Endothelial cell of umbilical vein (primary cell): ENCODE results near the gene ADAMTSL5. TPM values are rescaled to one million over a fixed set of nuclear protein-coding genes. Genes with fewer than 3 reads are reported as not detected.

Source experiments
- BruUV-seq: library from RNA; stranded (reverse); fragments of 400-500 nt; replicated peaks from 2 replicates; lab custom pipeline; 2021; lab: Mats Ljungman, UMichigan
- CTCF ChIA-PET: fragments of 300-600, 350-600 bp; sonication (Branson Sonifier 250); formaldehyde crosslinking; loops from one replicate; lab custom pipeline; 2021; ENCODE audit warnings: antibody characterized with exemption, inconsistent platforms; lab: Charles Lee
- POLR2A ChIA-PET: fragments of 300-600, 350-600 bp; sonication (Branson Sonifier 250); formaldehyde crosslinking; loops from one replicate; lab custom pipeline; 2021; ENCODE audit warnings: antibody characterized with exemption, inconsistent platforms; lab: Charles Lee
- DNase-seq: peaks from one replicate; pipeline ENCODE4 v3.0.0-alpha.2; 2011; ENCODE audit warnings: low read depth, low spot score
- FAIRE-seq: peaks from 2 replicates; lab custom pipeline; 2011; peaks lifted over from hg19 to GRCh38; lab: Jason Lieb, UNC
- H2AFZ ChIP-seq: 2 replicates; pipeline ENCODE4 v1.6.0; 2012; ENCODE audit warnings: low read depth, low read length, control low read depth, inconsistent platforms
- H3K27ac ChIP-seq: 2 replicates; pipeline ENCODE4 v1.5.1; 2011; ENCODE audit warnings: low read depth, mild to moderate bottlenecking, control low read depth, low read length, moderate library complexity; ENCODE audit not compliant: insufficient read depth
- H3K27me3 ChIP-seq, 2 experiments: 2 replicates each; pipeline versions ENCODE4 v1.6.0 to v1.6.1; 2011; ENCODE audit warnings: low read length in 2 of 2, mixed read lengths in 1 of 2; ENCODE audit not compliant: control insufficient read depth in 2 of 2, insufficient read depth in 2 of 2
- H3K36me3 ChIP-seq, 2 experiments: 2 replicates in 1 of 2; 3 replicates in 1 of 2; pipeline ENCODE4 v1.5.1; 2011; ENCODE audit warnings: low read length in 2 of 2, mild to moderate bottlenecking in 1 of 2, moderate library complexity in 1 of 2; ENCODE audit not compliant: control insufficient read depth in 2 of 2, insufficient read depth in 2 of 2; ENCODE audit errors: extremely low read depth in 1 of 2
- H3K4me1 ChIP-seq: 3 replicates; pipeline ENCODE4 v1.5.1; 2011; ENCODE audit warnings: mild to moderate bottlenecking, low read length; ENCODE audit not compliant: control insufficient read depth, insufficient read depth; ENCODE audit errors: extremely low read depth
- H3K4me2 ChIP-seq: 2 replicates; pipeline ENCODE4 v1.6.1; 2011; ENCODE audit warnings: low read length, control low read depth, mixed read lengths; ENCODE audit not compliant: insufficient read depth
- H3K4me3 ChIP-seq, 3 experiments: fragments of 200-600 bp in 1 of 3; sonication (generic), shearing (Covaris generic) in 1 of 3; replicated peaks in 1 of 3; 2 replicates each; pipeline ENCODE4 v1.5.1; 2011 to 2016; ENCODE audit warnings: control low read depth in 3 of 3, low read length in 3 of 3, mild to moderate bottlenecking in 2 of 3, inconsistent platforms in 1 of 3, low read depth in 1 of 3, moderate library complexity in 1 of 3; ENCODE audit not compliant: insufficient read depth in 1 of 3
- H3K79me2 ChIP-seq: 2 replicates; pipeline ENCODE4 v1.6.0; 2012; ENCODE audit warnings: low read length, inconsistent platforms; ENCODE audit not compliant: control insufficient read depth, insufficient read depth
- H3K9ac ChIP-seq: replicated peaks from 2 replicates; pipeline ENCODE3; 2011; ENCODE audit warnings: low read length, control low read depth; ENCODE audit not compliant: insufficient read depth; ENCODE audit errors: extremely low read depth
- H3K9me1 ChIP-seq: replicated peaks from 3 replicates; pipeline ENCODE4 v1.6.0; 2011; ENCODE audit warnings: mild to moderate bottlenecking, low read length; ENCODE audit not compliant: control insufficient read depth, insufficient read depth; ENCODE audit errors: extremely low read depth
- H3K9me3 ChIP-seq: replicated peaks from 2 replicates; pipeline ENCODE4 v1.5.1; 2012; ENCODE audit warnings: low read length, inconsistent platforms; ENCODE audit not compliant: control insufficient read depth, insufficient read depth
- H4K20me1 ChIP-seq: replicated peaks from 2 replicates; pipeline ENCODE3; 2011; ENCODE audit warnings: mild to moderate bottlenecking, low read length; ENCODE audit not compliant: control insufficient read depth, insufficient read depth; ENCODE audit errors: extremely low read depth
- EZH2 ChIP-seq: IDR thresholded peaks from 2 replicates; pipeline ENCODE4 v1.6.1; 2012; ENCODE audit warnings: borderline replicate concordance, low read depth, mild to moderate bottlenecking, moderate library complexity, low read length, inconsistent platforms; ENCODE audit not compliant: severe bottlenecking
- FOS ChIP-seq: IDR thresholded peaks from 2 replicates; pipeline ENCODE4 v1.6.1; 2011; ENCODE audit warnings: mild to moderate bottlenecking, low read length, moderate library complexity, borderline replicate concordance; ENCODE audit not compliant: insufficient read depth
- GATA2 ChIP-seq: IDR thresholded peaks from 2 replicates; pipeline ENCODE4 v1.7.0; 2011; ENCODE audit warnings: low read depth, mild to moderate bottlenecking, moderate library complexity, mixed read lengths, low read length; ENCODE audit not compliant: insufficient read length, insufficient read depth
- JUN ChIP-seq: IDR thresholded peaks from 2 replicates; pipeline ENCODE4 v1.6.1; 2011; ENCODE audit warnings: borderline replicate concordance, low read depth; ENCODE audit not compliant: insufficient read length, insufficient read depth
- MYC ChIP-seq: IDR thresholded peaks from one replicate; pipeline ENCODE4 v1.6.1; 2011; ENCODE audit warnings: mild to moderate bottlenecking, low read depth, low read length
- POLR2AphosphoS5 ChIP-seq: IDR thresholded peaks from 2 replicates; pipeline ENCODE4 v1.6.1; 2012; ENCODE audit warnings: low read depth, mild to moderate bottlenecking, control low read depth, low read length, moderate library complexity; ENCODE audit not compliant: insufficient read depth
- dilution Hi-C: fragments of 300-500 bp; cut with MboI; formaldehyde crosslinking; loops from one replicate; pipeline ENCODE4 v1.15.0; 2019; ENCODE audit warnings: low sequenced_read_pairs; ENCODE audit not compliant: extremely low pct_ligation_motif_present
- intact Hi-C: fragments of 100-400 bp; cut with micrococcal nuclease; formaldehyde crosslinking; loops from one replicate; pipeline ENCODE4 v1.10.0; 2022
- polyA plus RNA-seq, 4 experiments: library from polyadenylated mRNA; depleted of rRNA in 3 of 4; stranded (reverse) in 3 of 4; unstranded in 1 of 4; fragments of >200 nt; gene quantifications; 2 replicates each; pipeline versions ENCODE4 v1.2.1 to v1.2.3, GENCODE V29; 2011 to 2012; ENCODE audit warnings: missing spikeins in 1 of 4
- total RNA-seq: library from RNA; stranded (reverse); gene quantifications from 2 replicates; pipeline ENCODE4 v1.2.3, GENCODE V29; 2021
- TF ChIP-seq, protein P1 (sequence below), 2 donors: IDR thresholded peaks; 1 replicate in 1 of 2; 2 replicates in 1 of 2; pipeline ENCODE4 v1.5.1; 2011; ENCODE audit warnings: low read length in 2 of 2, mild to moderate bottlenecking in 2 of 2, moderate library complexity in 2 of 2, control low read depth in 1 of 2, inconsistent platforms in 1 of 2, low read depth in 1 of 2; ENCODE audit not compliant: insufficient read depth in 1 of 2; ENCODE audit errors: extremely low read depth in 1 of 2
- TF ChIP-seq, protein P2 (sequence below): IDR thresholded peaks from 2 replicates; pipeline ENCODE4 v1.6.1; 2011; ENCODE audit not compliant: insufficient read depth, insufficient read length

The ADAMTSL5 gene
- total and polyA plus RNA-seq, 2 donors (not counting 3 experiments of a cell fraction or from before 2014, with no cell fraction given) = 0.07 TPM; not detected in 1

DNA sequence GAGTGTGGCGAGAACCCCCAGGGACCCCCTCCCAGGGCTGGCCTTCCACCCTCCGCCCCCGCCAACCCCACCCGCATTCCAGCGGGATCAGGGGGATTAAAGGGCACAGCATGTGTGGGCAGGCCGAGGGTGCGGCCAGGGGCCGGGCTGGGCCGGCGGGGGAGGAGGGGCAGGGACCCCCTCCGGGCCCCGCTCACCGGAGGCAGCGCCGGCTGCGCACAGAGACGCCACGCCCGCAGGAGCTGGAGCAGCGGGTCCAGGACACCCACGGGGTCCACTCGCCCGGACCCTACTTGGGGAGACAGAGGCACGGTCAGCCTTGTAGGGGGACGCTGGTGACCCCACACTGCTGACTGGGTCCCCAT lies 2.4 kb downstream of the ADAMTSL5 start:
- no peak for DNase-seq
- no TSS peak for BruUV-seq
- FAIRE-seq = no peak
- no peaks in the 10 kb centered on the region for H4K20me1 ChIP-seq
- CTCF ChIA-PET = no interaction called here
- no peak overlapping the region for H2AFZ ChIP-seq
- no peak overlapping the region for H3K4me2 ChIP-seq
- no peak for TF ChIP-seq GATA2
- peak; percentile 53 for TF ChIP-seq EZH2
- H3K9ac ChIP-seq = no peak overlapping the region
- no peaks in the 10 kb centered on the region for H3K9me3 ChIP-seq
- H3K27me3 ChIP-seq = peaks cover 5 to 8% of the 10 kb centered on the region in 2 experiments
- no peaks in the 10 kb centered on the region for H3K79me2 ChIP-seq
- H3K36me3 ChIP-seq = no peaks in the 10 kb centered on the region
- no peaks in the 10 kb centered on the region for H3K9me1 ChIP-seq
- dilution Hi-C loops (no loop called here), intact Hi-C loops (loop anchor here (5.0 kb wide), 1 partner anchor 228 kb away; no protein-coding TSS in a partner anchor)
- H3K4me3 ChIP-seq = no peak overlapping the region
- POLR2A ChIA-PET = no interaction called here
- H3K27ac ChIP-seq = no peak overlapping the region
- no peaks in the 10 kb centered on the region for H3K4me1 ChIP-seq

DNA sequence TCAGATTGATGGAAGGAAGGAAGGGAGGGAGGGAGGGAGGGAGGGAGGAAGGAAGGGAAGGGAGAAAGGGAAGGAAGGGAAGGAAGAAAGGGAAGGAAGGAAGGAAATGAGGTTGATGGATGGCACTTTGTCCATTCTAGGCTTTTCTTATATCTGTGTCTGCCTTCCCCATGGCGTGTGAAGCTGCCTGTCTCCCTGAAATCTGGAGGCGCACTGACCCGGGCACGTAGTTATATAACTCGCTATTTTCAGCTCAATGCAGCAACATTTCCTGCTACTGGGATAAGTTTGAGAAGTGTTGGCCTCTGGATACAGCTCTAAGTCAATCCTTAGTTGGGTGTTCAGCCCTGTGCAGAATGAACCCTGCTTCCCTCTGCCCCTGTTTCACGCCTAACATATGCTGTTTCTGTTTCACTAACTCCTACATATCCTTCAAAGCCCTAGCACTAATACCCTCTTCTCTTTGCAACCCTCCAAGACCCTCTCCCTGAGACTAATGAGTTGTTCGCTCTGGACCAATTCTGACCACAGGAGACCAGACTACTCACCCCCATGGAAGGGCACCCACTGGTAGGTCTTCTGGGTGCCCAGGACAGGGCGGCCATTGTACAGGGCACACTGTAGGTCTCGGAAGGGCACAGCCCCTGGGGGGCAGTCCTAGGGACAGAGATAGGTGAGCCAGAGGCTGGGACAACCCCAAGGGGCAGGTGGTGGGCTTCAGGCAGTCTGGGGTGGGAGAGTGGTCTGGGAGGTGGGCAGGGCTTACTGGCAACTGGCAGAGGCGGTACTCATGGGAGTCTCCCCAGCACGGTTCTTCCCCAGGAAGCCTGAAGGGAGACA lies 3.0 kb downstream of the ADAMTSL5 start:
- Histone ChIP-seq H2AFZ (no peak overlapping the region), H3K4me1 (no peaks in the 10 kb centered on the region), H3K27me3 (peaks cover 5 to 8% of the 10 kb centered on the region in 2 experiments), H3K9me3 (no peaks in the 10 kb centered on the region), H3K36me3 (no peaks in the 10 kb centered on the region), H3K4me3 (no peak overlapping the region), H3K27ac (no peak overlapping the region), H3K4me2 (no peak overlapping the region), H3K9ac (no peak overlapping the region), H3K79me2 (no peaks in the 10 kb centered on the region), H3K9me1 (no peaks in the 10 kb centered on the region), H4K20me1 (no peaks in the 10 kb centered on the region)
- no peak for DNase-seq
- FAIRE-seq = no peak
- dilution Hi-C loops = no loop called here
- no peak for TF ChIP-seq EZH2
- TF ChIP-seq, protein P1, sequence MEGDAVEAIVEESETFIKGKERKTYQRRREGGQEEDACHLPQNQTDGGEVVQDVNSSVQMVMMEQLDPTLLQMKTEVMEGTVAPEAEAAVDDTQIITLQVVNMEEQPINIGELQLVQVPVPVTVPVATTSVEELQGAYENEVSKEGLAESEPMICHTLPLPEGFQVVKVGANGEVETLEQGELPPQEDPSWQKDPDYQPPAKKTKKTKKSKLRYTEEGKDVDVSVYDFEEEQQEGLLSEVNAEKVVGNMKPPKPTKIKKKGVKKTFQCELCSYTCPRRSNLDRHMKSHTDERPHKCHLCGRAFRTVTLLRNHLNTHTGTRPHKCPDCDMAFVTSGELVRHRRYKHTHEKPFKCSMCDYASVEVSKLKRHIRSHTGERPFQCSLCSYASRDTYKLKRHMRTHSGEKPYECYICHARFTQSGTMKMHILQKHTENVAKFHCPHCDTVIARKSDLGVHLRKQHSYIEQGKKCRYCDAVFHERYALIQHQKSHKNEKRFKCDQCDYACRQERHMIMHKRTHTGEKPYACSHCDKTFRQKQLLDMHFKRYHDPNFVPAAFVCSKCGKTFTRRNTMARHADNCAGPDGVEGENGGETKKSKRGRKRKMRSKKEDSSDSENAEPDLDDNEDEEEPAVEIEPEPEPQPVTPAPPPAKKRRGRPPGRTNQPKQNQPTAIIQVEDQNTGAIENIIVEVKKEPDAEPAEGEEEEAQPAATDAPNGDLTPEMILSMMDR (IDR thresholded peaks at IDR 0.05; ENCODE audit: extremely low read depth in 1 of 2, insufficient read depth in 1 of 2, low read depth in 1 of 2, low read length in 2 of 2) = no peak
- no peak for TF ChIP-seq GATA2
- TF ChIP-seq MYC = no peak
- TF ChIP-seq, protein P2, sequence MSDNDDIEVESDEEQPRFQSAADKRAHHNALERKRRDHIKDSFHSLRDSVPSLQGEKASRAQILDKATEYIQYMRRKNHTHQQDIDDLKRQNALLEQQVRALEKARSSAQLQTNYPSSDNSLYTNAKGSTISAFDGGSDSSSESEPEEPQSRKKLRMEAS = no peak
- no peak for TF ChIP-seq POLR2AphosphoS5
- no peak for TF ChIP-seq JUN
- TF ChIP-seq FOS = no peak
- ChIA-PET CTCF (interaction anchor here (0.8 to 1.1 kb wide), 4 partner anchors 12 to 316 kb away, joined by 3 to 10 read pairs (median 3); no protein-coding TSS in a partner anchor), POLR2A (no interaction called here)
- BruUV-seq = no TSS peak
- intact Hi-C loops = loop anchor here (5.0 kb wide), 1 partner anchor 228 kb away; no protein-coding TSS in a partner anchor
